Gastroesophageal sphincter (tissue), 3 donors: Measurements from ENCODE around the gene BCL2L11.

Source experiments
- POLR2A ChIP-seq, 2 donors: fragments of 450-650 bp; IDR thresholded peaks; one replicate each; pipeline ENCODE4 v1.6.1; 2017; ENCODE audit warnings: antibody characterized with exemption in 2 of 2, mild to moderate bottlenecking in 2 of 2, moderate library complexity in 1 of 2
- TF ChIP-seq, protein P1 (sequence below), 4 experiments: fragments of 200-600 bp in 2 of 4; fragments of 450-650 bp in 2 of 4; sonication (generic) in 1 of 4; IDR thresholded peaks; one replicate each; pipeline ENCODE4 v1.5.1; 2017 to 2019; ENCODE audit warnings: antibody characterized with exemption in 4 of 4, mild to moderate bottlenecking in 2 of 4, moderate library complexity in 2 of 4

DNA sequence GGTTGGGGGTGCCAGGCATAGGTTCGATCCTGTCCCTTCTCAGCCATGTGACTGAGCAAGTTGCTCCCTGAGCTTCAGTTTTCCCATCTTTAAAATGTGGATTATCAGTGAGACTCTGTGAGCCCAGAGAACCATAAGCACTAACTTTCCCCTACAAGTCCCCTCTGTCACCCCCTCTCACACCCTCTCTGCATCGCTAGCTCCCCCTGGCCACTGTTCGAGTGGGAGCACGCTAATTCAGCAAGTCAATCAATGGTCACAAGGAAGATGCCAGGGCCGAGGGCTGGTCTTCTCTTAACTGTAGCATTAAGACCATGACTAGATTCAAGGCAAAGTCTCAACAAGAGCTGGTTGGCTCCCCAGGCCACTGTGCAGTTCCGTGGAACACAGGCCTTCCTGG is 66.2 kb downstream of the BCL2L11 start:
- no peak for TF ChIP-seq POLR2A (IDR thresholded peaks at IDR 0.05)
- TF ChIP-seq, protein P1, sequence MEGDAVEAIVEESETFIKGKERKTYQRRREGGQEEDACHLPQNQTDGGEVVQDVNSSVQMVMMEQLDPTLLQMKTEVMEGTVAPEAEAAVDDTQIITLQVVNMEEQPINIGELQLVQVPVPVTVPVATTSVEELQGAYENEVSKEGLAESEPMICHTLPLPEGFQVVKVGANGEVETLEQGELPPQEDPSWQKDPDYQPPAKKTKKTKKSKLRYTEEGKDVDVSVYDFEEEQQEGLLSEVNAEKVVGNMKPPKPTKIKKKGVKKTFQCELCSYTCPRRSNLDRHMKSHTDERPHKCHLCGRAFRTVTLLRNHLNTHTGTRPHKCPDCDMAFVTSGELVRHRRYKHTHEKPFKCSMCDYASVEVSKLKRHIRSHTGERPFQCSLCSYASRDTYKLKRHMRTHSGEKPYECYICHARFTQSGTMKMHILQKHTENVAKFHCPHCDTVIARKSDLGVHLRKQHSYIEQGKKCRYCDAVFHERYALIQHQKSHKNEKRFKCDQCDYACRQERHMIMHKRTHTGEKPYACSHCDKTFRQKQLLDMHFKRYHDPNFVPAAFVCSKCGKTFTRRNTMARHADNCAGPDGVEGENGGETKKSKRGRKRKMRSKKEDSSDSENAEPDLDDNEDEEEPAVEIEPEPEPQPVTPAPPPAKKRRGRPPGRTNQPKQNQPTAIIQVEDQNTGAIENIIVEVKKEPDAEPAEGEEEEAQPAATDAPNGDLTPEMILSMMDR (IDR thresholded peaks at IDR 0.05) = no peak
